Glutamatergic neuron (in vitro differentiated cells): ENCODE results near the gene REEP3. TPM values are rescaled to one million over a fixed set of nuclear protein-coding genes. Genes with fewer than 3 reads are reported as not detected.

Experiments
- DNase-seq: peaks from one replicate; pipeline ENCODE4 v3.0.0; 2022
- H3K27ac Mint-ChIP-seq: one replicate; pipeline ENCODE4 v1.8.0; 2020; ENCODE audit warnings: mild to moderate bottlenecking, mixed read lengths, inconsistent platforms; ENCODE audit not compliant: unreplicated experiment
- H3K27me3 Mint-ChIP-seq: one replicate; pipeline ENCODE4 v1.8.0; 2020; ENCODE audit warnings: mild to moderate bottlenecking, moderate library complexity, mixed read lengths, inconsistent platforms; ENCODE audit not compliant: unreplicated experiment
- H3K36me3 Mint-ChIP-seq: one replicate; pipeline ENCODE4 v1.8.0; 2020; ENCODE audit warnings: mild to moderate bottlenecking, mixed read lengths, inconsistent platforms; ENCODE audit not compliant: unreplicated experiment
- H3K4me1 Mint-ChIP-seq: one replicate; pipeline ENCODE4 v1.8.0; 2020; ENCODE audit warnings: mild to moderate bottlenecking, low read depth, mixed read lengths, inconsistent platforms; ENCODE audit not compliant: unreplicated experiment
- H3K4me3 Mint-ChIP-seq: one replicate; pipeline ENCODE4 v1.8.0; 2020; ENCODE audit warnings: mild to moderate bottlenecking, mixed read lengths, inconsistent platforms; ENCODE audit not compliant: unreplicated experiment
- H3K9me3 Mint-ChIP-seq: one replicate; pipeline ENCODE4 v1.8.0; 2020; ENCODE audit warnings: mild to moderate bottlenecking, moderate library complexity, mixed read lengths, inconsistent platforms; ENCODE audit not compliant: unreplicated experiment
- CTCF ChIP-seq: fragments of 200-600 bp; sonication (generic); IDR thresholded peaks from one replicate; pipeline ENCODE4 v1.5.0; 2021; ENCODE audit not compliant: partially characterized antibody, unreplicated experiment
- total RNA-seq: library from RNA; stranded (reverse); fragmentation: NEBNext Ultra II Directional; extraction: Animal tissue kit (Norgen Biotek cat#: 25700); gene quantifications from one replicate; pipeline ENCODE4 v1.2.1, GENCODE V29; 2021; ENCODE audit not compliant: unreplicated experiment

Gene REEP3
- total RNA-seq, 1 donor from 2014 or later: 47.1 TPM

- Mint-ChIP-seq H3K9me3 (peaks cover under 1% of the 10 kb centered on the region), H3K36me3 (no peaks in the 10 kb centered on the region), H3K4me1 (peaks cover 13% of the 10 kb centered on the region), H3K27me3 (peaks cover 2% of the 10 kb centered on the region), H3K4me3 (no peak overlapping the region), H3K27ac (no peak overlapping the region)
- TF ChIP-seq CTCF: no peak
- no peak for DNase-seq
These were observed 75.7 kb downstream of the REEP3 start for GRCh38 chr10:63596924-63597323.

- H3K4me1 Mint-ChIP-seq: peaks cover 4% of the 10 kb centered on the region
- no peak overlapping the region for H3K4me3 Mint-ChIP-seq
- no peak for DNase-seq
- peaks cover 4% of the 10 kb centered on the region for H3K27me3 Mint-ChIP-seq
- no peak overlapping the region for H3K27ac Mint-ChIP-seq
- no peaks in the 10 kb centered on the region for H3K36me3 Mint-ChIP-seq
- H3K9me3 Mint-ChIP-seq: no peaks in the 10 kb centered on the region
- no peak for TF ChIP-seq CTCF
These were observed 79.3 kb downstream of the REEP3 start for GRCh38 chr10:63600540-63600939.

- Mint-ChIP-seq H3K4me1 (peaks cover 2% of the 10 kb centered on the region), H3K9me3 (no peaks in the 10 kb centered on the region), H3K36me3 (no peaks in the 10 kb centered on the region), H3K4me3 (no peak overlapping the region), H3K27me3 (peaks cover 2% of the 10 kb centered on the region), H3K27ac (no peak overlapping the region)
- no peak for DNase-seq
- no peak for TF ChIP-seq CTCF
These were observed 82.7 kb downstream of the REEP3 start for GRCh38 chr10:63603709-63604445.

GRCh38 chr10:63605197-63605967, 84.2 kb downstream of the REEP3 start:
- no peak overlapping the region for H3K4me3 Mint-ChIP-seq
- H3K27me3 Mint-ChIP-seq: peaks cover 2% of the 10 kb centered on the region
- TF ChIP-seq CTCF: no peak
- no peaks in the 10 kb centered on the region for H3K4me1 Mint-ChIP-seq
- no peak for DNase-seq
- no peaks in the 10 kb centered on the region for H3K9me3 Mint-ChIP-seq
- H3K27ac Mint-ChIP-seq: no peak overlapping the region
- no peaks in the 10 kb centered on the region for H3K36me3 Mint-ChIP-seq

- Mint-ChIP-seq H3K4me3 (no peak overlapping the region), H3K4me1 (no peaks in the 10 kb centered on the region), H3K27me3 (peaks cover 2% of the 10 kb centered on the region), H3K36me3 (no peaks in the 10 kb centered on the region), H3K27ac (no peak overlapping the region), H3K9me3 (no peaks in the 10 kb centered on the region)
- DNase-seq: no peak
- TF ChIP-seq CTCF: no peak
These were observed 87.3 kb downstream of the REEP3 start for GRCh38 chr10:63608511-63608910.
